Globus pallidus (tissue), 1 donor: Measurements from ENCODE around the gene JMJD8.
"Not testable (repeated sequence)": the region's sequence is repeated elsewhere in the genome, so short reads cannot be mapped to it uniquely, and the experiment has no call there.

Experiments
- DNase-seq: peaks from one replicate; pipeline ENCODE4 v3.0.0-alpha.2; 2015; ENCODE audit warnings: low spot score

JMJD8 gene

GRCh38 chr16:722835-723633 lies 38.9 kb upstream of the JMJD8 start:
- DNase-seq, result no peak

DNA sequence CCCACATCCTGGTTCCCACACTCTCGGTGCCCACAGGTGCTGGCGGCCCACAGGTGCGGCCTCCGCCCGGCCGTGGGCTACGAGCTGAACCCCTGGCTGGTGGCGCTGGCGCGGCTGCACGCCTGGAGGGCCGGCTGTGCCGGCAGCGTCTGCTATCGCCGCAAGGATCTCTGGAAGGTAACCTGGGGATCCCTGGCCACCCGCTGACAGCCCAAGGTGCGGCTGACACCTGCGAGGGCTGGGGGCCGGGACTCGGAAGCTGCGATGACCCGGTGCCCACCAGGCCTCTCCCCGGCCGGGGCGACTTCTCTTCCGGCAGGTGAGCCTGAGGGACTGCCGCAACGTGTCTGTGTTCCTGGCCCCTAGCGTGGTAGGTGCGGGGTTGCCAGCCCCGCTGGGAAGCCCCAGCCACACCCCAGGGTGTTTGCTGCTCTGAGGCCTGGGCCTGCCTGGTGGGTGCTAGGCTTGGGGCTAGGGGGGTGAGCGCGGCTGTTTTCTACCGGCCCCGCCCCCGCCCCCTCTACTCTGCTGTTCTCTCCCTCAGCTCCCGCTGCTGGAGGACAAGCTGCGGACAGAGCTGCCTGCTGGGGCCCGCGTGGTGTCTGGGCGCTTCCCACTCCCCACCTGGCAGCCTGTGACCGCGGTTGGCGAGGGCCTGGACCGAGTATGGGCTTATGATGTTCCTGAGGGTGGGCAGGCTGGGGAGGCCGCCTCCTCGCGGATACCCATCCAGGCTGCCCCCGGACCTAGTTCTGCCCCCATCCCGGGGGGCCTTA lies 37.8 kb upstream of the JMJD8 start:
- no peak for DNase-seq

DNA sequence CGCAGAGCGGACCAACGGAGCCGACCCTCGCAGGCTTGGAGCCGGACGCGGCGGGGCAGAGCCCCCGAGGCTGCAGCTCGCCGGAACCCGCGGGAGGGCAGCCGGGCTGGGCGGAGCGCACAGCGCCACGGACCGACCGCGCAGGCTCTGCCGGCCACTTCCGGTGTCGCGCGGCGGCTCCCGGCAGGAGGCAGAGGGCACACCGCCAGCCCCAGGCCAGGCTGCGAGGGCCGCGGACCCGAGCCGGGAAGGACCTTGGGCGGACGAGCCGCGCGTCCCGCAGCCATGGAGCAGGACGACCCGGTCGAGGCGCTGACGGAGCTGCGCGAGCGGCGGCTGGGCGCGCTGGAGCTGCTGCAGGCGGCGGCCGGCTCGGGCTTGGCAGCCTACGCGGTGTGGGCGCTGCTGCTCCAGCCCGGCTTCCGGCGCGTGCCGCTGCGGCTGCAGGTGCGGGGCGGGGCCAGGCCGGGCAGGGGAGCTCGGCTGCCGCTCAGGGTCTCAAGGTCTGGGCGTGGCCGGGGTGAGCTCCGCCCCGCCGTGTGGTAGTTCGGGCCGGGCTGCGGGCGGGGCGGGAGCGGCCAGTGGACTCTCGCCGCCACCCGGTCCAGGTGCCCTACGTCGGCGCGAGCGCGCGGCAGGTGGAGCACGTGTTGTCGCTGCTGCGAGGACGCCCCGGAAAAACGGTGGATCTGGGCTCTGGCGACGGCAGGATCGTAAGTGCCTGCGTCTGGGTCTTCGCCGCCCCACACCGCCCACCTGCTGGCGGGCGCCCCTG lies 37.0 kb upstream of the JMJD8 start, which contains the start of gene ANTKMT:
Gene ANTKMT, plus strand, starts transcription at position 157 of the 775 bp plus-strand sequence. Its CDS starts 129 bp downstream, at position 286.
- DNase-seq, result peak; percentile 81

- DNase-seq, result peak; percentile 75
Observed at GRCh38 chr16:720447-720989, 36.4 kb upstream of the JMJD8 start.

DNA sequence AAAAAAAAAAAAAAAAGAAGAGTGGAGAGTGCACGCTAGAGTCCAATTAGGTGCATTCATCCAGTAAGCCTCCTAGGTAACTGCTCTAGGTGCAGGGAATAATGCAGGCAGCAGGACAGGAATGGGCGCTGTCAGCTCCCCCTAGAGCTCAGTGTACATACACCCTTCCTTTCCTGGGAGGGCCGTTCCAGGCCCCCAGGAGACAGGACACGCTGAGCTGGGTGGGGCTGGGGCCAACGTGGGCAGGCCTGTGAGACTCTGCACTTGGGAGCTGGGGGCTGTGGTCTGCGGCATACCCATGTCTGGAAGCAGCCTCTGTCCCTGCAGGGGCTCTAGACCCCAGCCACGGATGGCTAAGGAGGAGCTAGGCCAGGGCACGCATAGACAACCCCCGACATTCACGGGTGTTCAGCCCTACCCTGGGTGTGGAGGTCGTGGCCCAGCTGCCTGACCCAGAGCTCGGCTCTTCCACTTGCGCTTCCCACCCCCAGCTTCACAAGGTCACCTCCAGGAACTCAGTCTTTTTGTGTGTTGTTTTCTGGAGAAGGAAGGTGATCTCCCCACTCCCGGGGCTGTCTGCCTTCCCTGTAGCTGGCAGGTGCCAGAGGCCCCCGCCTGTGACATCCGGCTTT lies 35.8 kb upstream of the JMJD8 start:
- peak; percentile 19 for DNase-seq

DNA sequence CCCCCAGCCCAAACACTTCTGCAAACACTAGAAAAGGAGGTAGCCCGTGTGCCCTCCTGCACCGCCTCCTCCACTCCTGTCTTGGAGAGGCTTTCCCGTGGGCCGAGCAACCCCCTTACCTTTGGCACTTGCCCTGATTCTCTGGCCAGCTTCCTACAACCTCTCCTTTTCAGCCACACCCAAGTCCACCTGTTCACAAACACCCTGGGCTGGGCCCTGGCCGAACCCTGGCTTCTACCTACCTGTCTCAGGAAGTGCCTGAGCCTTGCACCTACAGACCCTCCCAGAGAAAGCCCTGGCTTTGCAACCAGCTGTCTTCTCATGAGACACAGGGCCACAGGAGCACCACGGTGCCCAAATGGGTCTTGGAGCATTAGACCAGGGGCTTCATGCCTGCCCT lies 34.8 kb upstream of the JMJD8 start:
- DNase-seq, result no peak

DNA sequence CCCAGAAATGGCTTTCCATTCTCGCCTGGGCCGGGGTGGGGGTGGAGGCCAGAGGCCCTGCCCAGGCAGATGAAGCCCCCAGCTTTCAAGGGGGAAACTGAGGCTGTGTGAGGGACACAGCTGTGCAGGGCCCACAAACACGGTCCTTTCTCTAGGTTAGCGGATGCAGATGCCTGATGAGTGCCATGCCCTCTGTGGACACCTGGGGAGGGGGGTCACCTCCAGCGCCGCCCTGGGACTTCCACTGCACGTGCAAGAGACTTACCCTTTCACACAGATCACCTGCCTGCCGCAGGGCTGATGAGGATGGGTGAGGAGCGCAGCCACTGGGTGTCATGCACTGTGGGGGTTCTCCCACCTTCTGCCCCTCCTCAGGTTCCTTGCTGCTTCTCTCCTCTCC lies 34.3 kb upstream of the JMJD8 start:
- no peak for DNase-seq

DNA sequence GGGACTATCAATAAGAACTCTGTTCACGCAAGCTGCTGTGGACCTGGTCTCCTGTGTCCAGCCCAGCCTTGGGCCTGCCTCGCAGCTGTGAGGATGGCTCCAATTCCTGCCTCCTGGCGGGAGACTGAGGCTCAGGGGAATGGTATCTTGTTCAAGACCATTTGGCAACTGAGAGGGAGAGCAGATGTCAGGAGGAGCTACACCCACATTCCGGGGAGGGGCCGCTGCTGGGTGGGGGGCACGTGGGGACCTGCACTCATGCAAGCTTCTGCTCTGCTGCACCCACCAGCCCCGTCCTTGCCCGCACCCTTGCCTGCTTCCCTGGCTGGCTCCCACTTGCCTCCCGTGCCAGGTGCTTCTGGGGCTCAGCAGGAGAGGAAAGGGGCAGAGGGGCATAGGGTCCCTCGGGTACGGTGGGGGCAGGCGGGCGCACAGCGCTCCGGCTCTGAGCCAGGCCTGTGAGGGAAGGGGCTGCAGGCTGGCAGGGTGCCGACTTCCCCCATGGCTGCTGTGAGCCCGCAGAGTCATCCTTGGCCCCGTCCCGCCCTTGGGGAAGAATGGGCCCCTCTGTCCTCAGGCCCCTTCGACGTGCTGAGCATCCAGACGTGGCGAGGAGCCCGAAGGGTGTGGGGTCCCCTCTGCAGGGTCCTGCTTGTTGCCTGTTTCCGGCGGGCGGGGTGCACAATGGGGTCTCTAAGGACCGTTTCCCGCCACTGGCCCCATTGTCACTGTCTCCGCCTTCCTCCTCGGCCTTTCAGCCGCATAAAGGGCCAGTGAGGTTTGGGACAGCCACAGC lies 33.5 kb upstream of the JMJD8 start:
- peak; percentile 31 for DNase-seq

DNA sequence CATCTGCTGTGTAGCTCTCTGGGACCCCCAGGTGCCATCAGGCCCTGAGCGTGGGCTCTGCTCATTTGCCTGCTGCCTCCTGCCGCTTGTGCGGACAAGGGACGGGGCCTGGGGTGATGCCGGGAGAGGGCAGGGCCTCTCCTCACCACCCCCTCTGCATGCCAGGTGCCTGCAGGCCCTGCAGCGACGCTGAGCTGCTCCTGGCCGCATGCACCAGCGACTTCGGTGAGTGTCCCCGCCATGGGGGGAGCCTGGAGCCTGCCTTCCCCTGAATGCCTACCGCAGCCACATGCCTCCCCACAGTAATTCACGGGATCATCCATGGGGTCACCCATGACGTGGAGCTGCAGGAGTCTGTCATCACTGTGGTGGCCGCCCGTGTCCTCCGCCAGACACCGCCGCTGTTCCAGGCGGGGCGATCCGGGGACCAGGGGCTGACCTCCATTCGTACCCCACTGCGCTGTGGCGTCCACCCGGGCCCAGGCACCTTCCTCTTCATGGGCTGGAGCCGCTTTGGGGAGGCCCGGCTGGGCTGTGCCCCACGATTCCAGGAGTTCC lies 32.7 kb upstream of the JMJD8 start:
- DNase-seq, result no peak

DNA sequence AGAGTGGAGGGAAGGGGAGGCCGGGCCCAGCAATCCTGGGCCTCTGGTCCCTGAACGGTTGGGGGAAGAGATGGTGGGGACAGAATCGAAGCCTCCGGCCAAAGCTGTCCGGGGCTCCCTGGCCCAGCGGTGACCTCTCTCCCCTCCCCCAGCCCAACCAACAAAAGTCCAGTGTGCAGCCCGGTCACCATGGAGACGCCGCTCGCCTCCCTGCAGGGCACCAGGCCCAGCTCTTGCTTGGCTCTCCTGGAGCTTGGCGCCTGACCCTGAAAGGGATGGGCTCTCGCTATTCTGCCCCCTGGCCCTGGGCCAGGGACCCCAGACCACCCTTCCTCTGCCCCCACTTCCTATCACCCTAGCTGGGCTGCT lies 32.0 kb upstream of the JMJD8 start:
- peak; percentile 96 for DNase-seq

GRCh38 chr16:715477-716199 lies 31.5 kb upstream of the JMJD8 start:
- DNase-seq, result peak; percentile 49

GRCh38 chr16:714558-715476 lies 30.7 kb upstream of the JMJD8 start, which contains the start of gene METRN:
Gene METRN (plus strand): TSS chr16:715118. CDS start chr16:715290, 172 bp downstream.
- DNase-seq, result peak; percentile 90

GRCh38 chr16:714079-714478 lies 29.9 kb upstream of the JMJD8 start:
- no peak for DNase-seq

GRCh38 chr16:712740-713250 lies 28.7 kb upstream of the JMJD8 start:
- DNase-seq, result not testable (repeated sequence)

DNA sequence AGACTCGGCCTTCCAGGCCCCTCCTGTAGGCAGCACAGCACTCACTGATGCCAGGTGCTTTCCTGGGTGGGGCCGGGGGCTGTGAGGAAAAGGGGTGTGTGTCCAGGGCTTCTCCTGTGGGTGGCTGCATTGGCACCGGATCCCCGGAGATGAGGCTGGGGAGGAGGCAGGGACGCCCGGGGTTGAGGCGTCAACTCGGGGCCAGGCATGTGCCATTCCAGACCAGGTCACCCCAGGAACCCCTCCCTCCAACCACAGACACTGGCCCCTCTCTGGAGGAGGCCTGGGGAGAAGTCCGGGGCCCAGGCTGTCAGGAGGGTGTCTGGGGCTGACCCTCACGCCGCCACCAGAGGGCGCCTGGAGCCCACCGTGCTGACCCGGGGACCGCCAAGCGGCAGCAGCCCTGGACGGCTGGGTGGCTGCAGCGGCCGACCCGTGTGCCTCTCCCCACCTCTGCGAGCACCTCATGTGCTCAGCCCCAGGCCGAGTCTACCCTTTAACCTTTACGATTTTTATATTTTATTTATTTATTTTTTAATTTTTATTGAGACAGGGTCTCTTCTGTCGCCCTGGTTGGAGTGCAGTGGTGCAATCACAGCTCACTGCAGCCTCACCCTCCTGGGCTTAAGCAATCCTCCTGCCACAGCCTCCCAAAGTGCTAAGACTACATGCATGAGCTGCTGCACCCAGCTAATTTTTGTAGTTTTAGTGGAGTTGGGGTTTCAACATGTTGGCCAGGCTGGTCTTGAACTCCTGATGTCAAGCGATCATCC lies 27.6 kb upstream of the JMJD8 start:
- DNase-seq, result peak; percentile 58

DNA sequence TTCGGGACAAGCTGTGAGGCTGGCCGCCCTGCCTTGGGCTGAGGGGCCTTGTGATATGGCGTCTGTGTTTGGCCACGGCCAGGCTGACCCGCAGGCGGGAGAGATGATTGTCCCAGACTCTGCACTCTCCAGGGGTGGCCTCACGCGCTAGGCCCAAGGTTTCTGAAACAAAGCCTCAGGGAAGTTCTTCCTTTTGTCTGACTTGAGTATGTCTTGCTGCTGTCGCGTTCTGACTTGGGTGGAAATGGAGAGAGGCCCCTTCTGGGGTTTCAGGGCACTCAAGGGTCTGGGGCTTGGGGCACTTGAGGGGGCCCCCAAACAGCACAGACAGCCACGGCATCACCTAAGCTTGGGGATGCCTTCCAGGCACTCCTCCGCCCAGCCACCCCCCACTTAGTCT lies 26.9 kb upstream of the JMJD8 start:
- DNase-seq, result no peak

- no peak for DNase-seq
Observed at GRCh38 chr16:710500-711075, 26.5 kb upstream of the JMJD8 start.
